NCI-H774 (cell line): Measurements from ENCODE around the gene DHX29.

Experiments
- DNase-seq: peaks from one replicate; lab custom pipeline; 2025; lab: John Stamatoyannopoulos, UW

The DHX29 gene

DNA sequence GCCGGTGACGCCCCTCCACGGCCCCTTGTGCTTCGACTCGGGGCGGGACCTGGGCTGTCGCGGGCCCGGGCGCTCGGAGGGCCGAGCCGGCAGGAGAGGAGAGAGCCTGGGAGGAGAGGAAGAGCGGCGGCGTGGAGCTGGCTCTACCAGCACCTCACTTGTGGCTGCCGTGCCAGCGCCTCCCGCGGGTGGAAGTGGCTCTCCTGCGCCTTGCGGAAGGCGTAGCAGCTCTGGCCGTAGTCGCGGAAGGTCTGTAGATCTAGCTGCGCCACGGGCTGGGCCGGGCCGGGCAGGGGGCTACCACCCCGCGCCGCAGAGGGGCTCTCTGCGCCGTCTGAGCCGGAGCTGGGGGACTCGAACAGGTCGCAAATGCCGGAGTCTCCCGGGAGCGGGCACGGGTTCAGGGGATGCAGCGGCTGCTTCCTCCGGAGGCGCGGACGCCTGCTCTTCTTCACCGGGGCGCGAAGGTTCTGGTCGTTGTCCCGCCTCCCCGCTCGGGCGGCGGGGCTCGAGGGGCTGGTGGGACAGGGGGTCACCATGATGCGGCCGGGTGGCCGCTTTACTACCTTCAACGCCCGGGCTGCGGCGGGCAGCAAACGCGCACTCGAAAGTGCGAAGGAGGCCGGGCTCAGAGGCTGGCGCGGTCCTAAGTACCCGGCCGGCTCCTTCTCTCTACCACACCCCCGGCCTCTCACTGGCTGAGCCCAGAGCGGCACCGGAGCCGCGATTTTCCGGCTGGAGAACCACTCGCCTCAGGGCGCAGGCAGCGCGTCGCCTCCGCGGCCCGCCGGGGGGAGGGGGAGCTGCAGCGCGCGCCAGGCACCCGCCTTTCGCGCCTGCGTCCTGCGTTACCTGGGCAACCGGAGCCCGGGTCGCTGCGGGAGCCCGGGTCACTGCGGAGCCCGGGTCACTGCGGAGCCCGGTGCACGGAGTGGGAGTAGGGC lies 74.2 kb downstream of the DHX29 start, which contains the start of gene CCNO:
TSS of gene CCNO (minus strand) at position 624 of the 944 bp plus-strand sequence. CDS start at position 539, 85 bp downstream.
- peak; percentile 89 for DNase-seq

DNA sequence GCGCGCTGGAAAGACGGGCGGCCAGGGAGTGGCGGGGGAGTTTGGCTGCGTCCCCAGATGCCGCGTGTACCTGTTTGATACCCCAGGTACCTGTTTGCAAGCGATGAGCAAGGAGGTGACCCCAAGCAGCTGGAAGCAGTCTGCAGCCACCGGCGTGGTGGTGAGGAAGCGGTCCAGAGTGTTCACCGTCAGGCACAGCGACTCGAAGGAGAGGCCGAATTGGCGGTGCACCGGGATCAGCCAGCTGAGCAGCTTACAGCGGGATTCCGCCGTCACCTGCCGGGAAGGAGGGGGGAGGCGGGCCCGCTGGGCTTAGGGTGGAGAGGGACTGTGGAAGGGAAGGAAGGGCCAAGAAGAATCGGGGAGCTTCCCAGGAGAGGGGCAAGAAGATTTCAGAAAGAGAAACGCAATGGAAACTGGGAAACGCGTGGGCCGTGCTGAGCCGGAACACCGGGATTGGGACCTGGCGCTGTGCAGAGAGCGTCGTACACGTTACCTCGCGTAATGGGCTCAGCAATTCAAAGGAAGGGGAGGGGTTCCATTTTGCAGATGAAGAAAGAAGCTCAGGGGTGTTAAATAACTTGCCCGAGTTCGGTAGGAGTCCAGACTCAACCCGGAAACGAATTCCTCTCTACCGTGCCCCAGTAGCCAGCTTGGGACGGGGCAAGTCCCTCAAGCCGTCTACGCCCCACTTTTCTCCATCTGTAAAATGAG lies 75.1 kb downstream of the DHX29 start:
- DNase-seq, result no peak

DNA sequence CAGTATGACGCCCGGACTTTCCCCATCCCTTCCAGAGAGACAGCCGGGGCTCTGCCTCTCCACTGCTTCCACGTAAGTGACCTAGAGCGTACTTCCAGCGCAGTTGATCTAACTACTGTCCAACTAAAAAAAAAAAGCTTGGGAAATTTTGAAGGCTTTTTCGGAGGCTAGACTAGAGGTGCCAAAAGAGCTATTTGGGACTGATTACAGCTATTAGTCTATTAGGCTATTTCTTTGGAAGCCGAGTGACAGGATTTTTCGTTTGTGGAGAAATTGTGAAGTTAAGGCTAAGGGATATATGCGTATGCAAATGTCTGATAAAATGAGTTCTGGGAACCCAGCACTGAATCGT lies 75.6 kb downstream of the DHX29 start:
- DNase-seq, result no peak

DNA sequence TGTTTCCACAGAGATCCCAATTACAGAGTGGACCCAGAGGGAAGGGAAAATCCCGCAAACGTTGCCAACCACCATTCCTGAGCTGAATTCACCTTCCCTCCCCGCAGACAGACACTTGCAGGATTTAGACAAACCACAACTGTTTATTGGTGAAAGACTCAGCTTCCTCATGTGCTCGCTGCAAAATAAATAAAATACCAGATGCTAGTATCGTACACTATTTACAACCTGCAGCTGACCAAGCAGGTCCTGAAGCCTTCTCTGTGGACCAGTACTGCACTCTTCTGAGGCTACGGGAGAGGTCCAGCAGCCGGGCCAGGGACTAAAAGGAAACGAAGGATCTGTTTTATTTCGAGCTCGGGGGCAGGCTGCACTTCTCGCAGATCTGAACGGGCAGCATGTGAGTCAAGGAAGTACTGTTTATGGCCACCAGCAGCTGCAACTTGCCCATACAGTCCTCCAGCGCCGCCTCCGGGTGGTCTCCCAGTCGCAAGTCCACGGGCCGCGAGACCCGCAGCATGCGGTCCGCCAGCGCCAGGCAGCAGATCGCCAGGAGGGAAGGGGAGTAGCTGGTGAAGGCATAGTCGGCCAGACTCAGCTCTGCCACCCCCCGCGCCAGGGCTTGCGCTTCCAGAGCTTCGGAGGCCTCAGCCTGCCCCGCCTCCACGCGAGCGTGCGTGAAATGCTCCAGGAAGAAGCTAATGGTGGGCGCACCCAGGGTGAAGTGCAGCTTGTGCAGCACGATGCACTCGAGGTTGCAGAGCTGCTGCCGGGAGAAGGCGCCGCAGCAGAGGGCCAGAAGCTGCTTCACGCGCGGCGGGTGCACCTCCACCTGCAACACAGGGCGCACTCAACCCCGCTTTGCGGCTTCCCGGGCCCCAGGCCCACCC lies 76.2 kb downstream of the DHX29 start:
- no peak for DNase-seq

DNA sequence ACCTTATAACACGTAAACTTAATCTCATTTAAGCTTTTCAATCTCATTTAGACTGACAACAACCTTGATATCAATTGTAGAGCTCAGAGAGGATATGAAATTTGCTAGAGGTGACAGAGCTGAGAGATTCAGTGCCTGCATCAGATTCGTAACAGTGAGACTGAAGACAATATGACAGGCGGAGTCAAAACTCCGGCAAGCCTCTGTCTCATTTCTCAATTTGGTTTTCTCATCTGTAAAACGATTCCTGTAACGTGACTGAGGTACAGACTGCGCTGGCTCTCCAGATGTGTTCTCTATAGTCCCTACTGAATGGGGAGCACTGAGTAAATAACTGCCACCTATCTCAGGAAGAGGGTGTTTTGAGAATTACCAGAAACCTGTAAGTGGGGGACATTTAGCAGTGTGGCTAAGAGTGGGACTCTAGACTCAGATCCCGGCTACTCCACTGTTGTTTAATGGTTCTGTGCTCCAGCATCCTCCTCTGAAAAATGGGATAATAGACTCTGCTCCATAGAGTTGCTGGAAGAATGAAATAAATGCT lies 77.3 kb downstream of the DHX29 start:
- no peak for DNase-seq

DNA sequence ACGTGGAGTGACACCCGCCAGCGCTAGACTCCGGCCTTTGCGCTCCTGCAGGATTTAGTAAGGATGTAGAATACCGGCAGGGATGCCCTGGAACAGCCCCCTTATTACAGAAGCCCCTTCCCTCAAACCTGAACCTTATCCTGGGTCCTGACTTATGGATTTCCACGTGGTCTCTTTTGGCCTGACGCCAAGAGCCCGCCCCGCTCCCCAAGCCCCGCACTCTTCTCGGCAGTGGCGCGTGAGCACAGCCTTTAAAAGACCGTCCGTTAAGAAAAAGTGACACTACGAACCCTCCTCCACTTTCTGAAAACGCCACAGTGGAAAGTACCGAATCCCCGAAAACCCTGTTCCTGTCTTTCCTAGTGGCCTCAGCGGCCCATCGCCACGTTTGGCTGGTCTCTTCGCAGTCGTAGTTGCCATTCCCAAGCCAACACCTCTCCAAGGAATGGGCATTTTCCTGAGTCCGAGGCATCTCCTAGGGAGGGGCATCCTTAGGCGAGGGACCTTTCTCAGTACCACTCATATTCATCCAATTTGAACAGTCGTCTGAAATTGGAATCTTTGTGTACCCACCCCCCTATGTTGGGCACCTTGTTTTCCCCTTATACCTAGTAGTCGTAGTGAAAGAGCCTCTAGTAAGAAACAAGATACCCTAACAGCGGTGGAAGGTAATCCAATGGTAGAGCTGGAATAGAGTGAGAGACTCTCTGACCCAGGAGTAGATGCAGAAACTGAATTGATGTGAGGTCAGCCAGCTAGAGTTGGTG lies 79.6 kb downstream of the DHX29 start:
- DNase-seq, result no peak

DNA sequence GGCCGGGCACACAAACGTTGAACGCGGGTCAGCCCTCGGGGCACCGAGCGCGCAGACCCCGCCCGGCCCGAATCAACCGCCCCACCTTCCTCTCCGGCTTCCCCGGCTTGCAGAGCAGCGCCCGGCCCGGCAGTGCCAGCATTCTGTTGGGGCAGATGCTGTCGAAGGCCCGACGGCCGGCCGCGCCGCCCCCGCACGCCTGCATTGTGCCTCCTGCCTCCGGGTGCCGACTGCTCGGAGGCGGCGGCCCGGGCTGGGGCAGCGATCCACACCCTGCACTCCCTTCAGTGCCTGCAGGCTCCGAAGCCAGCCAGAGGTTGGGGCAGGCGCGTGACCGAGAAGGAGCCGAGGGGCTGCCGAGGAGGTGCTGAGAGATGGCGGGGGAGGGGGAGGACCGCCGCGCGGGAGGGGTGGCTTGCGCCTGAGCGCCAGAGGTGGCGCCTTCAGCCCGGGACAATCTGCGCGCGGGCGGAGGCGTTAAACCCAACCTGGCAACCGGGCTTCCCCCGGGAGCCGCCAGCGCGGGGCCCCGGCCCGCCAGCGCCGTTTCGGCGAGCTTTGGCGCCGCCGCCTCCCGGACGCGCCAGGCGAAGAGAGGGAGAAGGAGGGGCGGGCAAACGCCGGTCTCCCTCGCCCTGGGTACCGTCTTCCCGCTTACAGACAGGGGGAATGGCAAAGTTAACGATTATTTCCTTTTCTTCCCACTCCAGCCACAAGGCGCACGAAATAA lies 80.4 kb downstream of the DHX29 start, which contains the start of gene MCIDAS:
TSS of gene MCIDAS (minus strand) at position 382 of the 730 bp plus-strand sequence. CDS start at position 205, 177 bp downstream.
- DNase-seq, result peak; percentile 45

DNA sequence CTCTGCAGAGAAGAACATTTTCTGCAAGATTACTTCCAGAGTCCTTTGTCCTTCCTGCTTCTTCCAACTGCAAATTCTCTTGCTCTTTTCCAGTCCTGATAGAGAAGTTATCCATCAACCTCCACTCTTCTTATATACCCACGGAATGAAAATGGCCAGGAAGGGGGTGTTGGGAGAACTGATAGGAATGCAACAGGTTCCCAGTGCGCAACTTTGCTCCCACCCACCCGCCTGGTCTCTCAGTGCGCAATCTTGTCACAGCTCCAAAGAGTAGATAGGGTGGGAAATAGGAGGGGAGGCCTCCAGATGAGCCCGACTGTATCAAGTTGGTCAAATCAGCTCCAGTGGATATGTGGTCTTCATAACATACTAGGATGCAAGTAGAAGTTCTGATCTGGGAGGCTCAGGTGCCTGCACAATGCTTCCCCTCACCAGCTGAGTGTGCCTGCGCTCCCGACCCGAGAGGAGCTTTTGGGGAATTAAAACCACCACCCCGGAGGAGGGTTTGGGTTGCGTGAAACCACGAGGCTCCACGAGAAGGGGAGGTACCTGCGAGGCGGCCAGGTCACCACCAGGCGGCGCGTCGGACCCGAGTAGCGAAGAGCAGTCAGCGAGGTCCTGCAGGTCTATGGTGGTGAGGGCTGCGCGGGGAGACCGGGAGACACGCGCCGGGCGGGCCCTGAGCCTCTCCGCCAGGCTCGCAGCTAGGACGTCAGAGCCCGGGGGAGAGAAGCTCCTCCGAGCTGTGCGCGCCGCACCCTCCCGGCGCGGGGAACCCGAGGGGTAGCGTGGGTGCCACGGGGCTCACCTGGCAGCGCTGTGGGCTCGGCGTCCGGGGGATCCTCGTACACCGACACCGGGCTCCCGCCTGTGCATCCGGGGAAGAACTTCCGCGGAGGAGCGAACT lies 81.2 kb downstream of the DHX29 start:
- peak; percentile 81 for DNase-seq

DNA sequence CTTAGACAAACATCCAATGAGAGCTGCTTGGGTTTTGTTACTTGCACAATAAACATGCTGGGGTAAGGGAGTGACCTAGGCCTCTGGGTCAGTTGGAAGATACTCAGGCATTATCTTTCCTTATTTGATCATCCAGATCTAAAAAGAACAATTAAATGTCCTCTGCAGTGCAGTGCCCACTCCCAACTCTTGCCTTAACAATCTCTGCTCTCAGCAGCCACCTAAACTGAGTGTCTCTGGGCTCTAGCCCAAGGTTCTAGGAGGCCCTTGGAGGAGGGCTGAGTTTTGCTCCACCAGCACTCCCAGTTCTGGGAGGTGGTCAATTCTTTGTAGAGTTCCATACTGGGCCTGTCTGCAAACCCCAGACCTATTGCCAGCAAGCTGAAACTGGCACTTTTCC lies 82.1 kb downstream of the DHX29 start:
- DNase-seq, result no peak

DNA sequence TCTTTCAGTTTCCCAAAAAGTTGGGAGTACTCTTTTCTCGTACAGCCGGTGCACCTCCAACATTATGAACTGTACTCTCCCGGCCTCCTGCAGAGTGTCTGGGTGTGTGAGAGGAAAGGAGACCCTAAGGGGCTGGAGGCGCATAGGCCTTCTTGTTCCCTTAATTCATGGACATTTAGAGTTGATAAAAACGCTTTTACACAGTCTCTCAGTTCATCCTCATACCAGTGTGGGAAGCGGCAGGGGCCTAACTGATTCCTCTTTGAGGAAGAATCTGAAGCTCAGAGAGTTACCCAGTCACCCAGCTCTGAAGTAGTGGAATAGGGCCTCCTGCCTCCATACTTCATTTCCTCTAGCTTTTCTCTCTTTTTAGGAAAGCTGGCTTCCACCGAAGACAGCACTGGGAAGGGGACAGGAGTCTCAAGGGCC lies 83.7 kb downstream of the DHX29 start:
- no peak for DNase-seq

DNA sequence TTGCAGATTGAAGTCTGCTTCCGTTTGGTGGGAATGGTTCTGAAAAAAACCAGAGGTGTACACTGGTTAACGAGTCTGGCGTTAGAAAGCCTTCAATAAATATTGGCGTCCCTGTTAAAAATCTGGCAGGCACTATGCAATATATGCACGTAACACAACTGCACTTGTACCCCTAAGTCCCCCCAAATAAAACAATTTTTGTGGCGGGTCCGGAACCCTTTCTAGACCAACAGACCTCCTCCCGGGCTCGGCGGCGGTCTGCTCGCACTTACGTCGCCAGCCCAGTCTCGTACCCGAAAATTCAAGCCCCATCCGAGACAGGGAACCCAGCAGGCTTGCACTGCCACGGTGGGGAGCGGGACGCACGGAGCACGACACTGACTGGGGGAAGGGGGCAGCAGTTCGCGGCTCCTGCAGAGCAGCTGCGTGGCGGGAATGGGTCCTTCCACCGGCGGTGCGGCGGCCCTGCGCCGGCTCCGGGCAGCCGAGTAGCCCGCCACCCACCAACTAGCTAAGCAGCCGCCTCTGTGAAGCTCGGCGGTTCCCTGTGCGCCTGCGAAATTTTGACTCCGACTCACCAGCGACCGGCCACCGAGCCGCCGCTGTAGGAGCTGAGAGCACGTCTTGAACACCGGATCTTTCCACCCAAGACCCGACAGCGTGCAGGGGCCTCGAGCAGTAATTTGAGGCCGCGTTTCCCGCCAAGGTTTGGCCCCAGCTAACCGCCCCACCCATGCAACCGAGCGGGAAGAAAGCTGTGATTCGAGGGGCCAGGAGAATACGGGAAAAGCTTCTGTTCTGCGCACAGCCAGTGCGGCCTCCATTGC lies 84.3 kb downstream of the DHX29 start:
- no peak for DNase-seq

DNA sequence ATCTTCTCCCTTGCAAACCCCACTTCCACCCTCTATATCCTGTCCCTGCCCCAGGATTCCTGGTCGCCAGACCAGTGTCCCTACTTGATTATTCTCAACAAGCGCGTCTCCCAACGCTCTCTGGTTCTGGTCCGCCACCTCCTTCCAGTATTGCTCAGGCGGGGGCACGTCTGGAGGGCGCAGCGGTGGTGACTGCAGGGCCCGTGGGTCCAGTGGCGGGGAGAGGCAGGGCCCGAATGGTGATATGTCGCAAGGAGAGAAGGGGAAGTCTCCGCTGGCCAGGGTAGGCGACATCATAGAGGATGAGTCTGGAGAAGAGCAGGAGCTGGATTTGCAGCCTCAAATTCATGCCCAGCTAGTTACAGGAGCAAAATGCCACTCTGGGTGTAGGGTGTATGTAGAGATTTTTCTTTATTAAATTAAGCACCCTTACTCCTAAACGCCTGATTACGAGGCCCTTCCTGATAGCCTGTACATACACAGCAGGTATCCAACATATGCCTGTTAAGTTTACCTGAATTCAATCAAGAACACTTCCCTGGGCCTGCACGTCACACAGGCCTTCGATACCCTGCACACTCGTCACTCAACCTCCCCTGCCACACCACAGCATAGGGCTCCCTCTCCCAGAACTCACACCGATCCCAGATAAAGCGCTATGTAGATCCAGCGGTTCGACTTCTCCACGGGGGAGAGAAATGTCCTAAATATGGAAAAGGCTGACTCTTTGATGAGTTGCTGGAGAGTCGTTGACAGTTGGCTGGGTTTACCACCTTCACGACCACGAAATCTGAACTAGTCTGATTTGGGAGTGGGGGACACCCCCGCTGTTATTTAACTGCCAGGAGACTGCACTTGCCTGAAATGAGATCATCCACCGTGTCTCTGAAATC lies 85.2 kb downstream of the DHX29 start:
- DNase-seq, result no peak

DNA sequence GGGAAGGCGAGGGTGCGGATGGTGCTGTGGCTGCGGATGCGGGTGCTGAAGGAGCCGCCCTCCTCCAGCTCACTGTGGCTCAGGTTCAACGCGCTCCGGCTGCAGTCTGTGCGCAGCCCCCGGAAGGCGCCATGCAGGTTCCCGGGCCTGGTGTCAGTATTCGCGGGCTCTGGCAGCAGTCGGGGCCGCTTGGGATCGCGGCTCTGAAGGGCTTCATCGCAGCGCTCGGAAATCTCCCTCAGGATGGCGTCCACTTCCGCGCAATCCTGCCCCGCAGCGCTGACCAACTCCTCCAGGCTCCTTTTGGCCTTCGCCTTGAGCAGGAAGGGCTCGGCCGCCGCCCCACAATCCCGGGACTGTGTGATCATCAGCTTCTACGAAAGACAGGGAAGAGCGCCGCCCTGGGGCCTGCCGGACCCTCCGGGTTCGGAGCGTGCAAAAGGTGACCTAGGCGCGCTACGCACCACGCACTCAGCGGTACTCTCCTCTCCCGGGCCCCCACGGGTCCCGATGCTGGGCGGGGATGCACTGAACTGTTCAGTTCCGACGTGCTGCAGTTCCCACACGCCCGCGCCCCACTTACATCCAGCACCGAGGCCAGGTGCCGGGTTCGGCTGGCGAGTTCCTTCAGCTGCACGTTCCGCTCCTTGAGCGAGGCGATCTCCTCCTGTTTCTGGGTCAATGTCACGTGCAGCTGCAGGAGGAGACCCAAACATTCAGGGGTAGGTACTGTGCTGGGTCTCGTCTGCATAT lies 86.9 kb downstream of the DHX29 start:
- no peak for DNase-seq

DNA sequence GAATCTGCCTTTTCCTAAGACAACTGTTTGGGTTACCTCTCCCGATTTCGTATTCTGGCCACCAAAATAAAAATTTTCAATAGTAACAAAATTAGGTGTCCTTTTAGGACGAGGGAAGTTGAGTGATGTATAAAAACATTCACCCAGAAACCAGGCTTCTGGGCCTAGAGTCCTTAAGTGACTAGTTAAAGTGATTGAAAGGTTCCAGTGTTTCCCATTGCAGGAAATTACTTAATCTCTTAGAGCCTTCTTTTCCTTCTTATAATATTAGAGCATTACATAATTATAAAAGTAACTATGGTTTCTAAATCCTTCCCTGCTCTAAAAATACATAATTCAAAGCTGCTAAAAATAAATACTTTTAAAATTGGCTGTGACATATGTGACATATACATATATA lies 87.7 kb downstream of the DHX29 start:
- no peak for DNase-seq

DNA sequence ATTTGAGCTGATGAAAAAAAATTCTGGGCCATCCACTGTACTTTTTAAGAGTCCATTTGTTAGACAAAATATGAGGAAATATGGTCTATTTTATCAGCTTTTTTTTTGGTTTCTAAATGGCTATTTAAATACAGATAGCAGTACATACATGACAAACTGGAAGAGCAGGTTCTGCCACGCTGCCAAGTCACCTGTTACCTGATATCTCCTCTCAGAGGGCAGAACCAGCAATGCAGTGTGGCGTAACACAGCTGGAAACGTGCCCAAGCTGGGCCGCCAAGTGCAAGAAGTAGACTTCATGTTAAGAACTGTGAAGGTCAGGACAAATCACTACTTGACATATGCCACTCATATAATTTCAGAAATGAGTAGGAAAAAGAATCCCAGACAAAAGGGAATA lies 88.5 kb downstream of the DHX29 start:
- peak; percentile 72 for DNase-seq

DNA sequence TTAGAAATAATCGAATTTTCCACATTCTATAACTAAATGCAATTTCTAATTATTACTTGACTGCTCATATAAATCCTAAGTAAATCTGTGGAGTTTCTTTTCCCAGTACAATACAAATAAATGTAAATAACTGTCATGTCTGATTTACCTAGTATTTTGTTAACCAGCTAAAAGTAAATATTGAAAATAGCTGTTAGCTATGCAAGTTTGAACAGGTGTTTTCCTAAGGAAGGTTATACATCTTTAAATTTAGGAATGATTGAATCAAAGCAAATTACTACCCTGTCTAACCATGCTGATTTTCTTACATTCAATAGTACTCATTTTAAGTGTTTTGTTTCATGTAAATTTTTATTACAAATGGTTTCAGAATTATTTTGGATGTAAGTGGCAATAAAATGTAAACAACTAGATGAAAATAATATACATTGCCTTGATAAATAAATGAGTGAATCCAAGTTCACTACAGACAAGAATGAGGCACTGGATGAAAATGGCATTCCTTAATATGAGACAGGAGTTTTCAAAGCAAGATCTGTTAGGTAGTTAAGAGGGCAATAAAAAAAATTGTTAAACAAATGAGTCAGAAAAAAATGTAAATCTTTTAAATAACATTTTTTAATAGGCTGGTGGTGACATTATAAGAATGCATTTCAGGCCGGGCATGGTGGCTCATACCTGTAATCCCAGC lies 96.2 kb downstream of the DHX29 start:
- peak; percentile 38 for DNase-seq
